H1 (cell line): ENCODE data around the gene KLHL41. TPM values are rescaled to one million over a fixed set of nuclear protein-coding genes. Genes with fewer than 3 reads are reported as not detected.

ENCODE experiments used
- CTCF ChIA-PET: fragments of 300-600 bp; sonication (Branson Sonifier 250); formaldehyde crosslinking; loops from one replicate; lab custom pipeline; 2021; ENCODE audit not compliant: partially characterized antibody; lab: Charles Lee
- POLR2A ChIA-PET: fragments of 300-600 bp; sonication (Branson Sonifier 250); formaldehyde crosslinking; loops from one replicate; lab custom pipeline; 2021; ENCODE audit warnings: inconsistent platforms; ENCODE audit not compliant: partially characterized antibody; lab: Charles Lee
- DNase-seq, 2 experiments: peaks; one replicate each; pipeline versions ENCODE4 v3.0.0 to v3.0.0-alpha.2; 2010 to 2022; ENCODE audit warnings: low spot score in 2 of 2, low read depth in 1 of 2, mixed read lengths in 1 of 2
- FAIRE-seq: peaks from 2 replicates; lab custom pipeline; 2011; peaks lifted over from hg19 to GRCh38; lab: Jason Lieb, UNC
- H2AFZ ChIP-seq: 2 replicates; pipeline ENCODE4 v1.8.1; 2012; ENCODE audit warnings: low read length, inconsistent platforms
- H2AK5ac ChIP-seq: 2 replicates; pipeline ENCODE4 v1.6.1; 2013; ENCODE audit warnings: low read depth, low read length
- H2BK120ac ChIP-seq: replicated peaks from 2 replicates; pipeline ENCODE3; 2013; ENCODE audit warnings: low read depth, low read length, inconsistent platforms
- H2BK12ac ChIP-seq: 2 replicates; pipeline ENCODE4 v1.6.1; 2013; ENCODE audit warnings: low read depth, low read length
- H2BK15ac ChIP-seq: 2 replicates; pipeline ENCODE4 v1.6.1; 2013; ENCODE audit warnings: low read length
- H2BK20ac ChIP-seq: 2 replicates; pipeline ENCODE4 v1.6.1; 2013; ENCODE audit warnings: low read length
- H2BK5ac ChIP-seq: 2 replicates; pipeline ENCODE4 v1.6.1; 2013; ENCODE audit warnings: low read depth, low read length
- H3K14ac ChIP-seq: 2 replicates; pipeline ENCODE4 v1.6.1; 2013; ENCODE audit warnings: inconsistent platforms; ENCODE audit not compliant: insufficient read length
- H3K18ac ChIP-seq: 2 replicates; pipeline ENCODE4 v1.6.1; 2013; ENCODE audit warnings: low read length; ENCODE audit errors: extremely low read depth
- H3K23ac ChIP-seq: 2 replicates; pipeline ENCODE4 v1.6.1; 2013; ENCODE audit warnings: inconsistent platforms; ENCODE audit not compliant: insufficient read length
- H3K23me2 ChIP-seq: 2 replicates; pipeline ENCODE4 v1.6.1; 2013; ENCODE audit warnings: low read depth, low read length
- H3K27ac ChIP-seq: 2 replicates; pipeline ENCODE4 v1.6.1; 2011; ENCODE audit warnings: low read depth, low read length, inconsistent platforms
- H3K27me3 ChIP-seq, 4 experiments: replicated peaks in 1 of 4; 1 replicate in 1 of 4; 2 replicates in 3 of 4; pipeline versions ENCODE4 v1.6.1 to v1.8.1; 2011 to 2013; ENCODE audit warnings: low read length in 3 of 4, mild to moderate bottlenecking in 3 of 4, inconsistent platforms in 2 of 4, mixed read lengths in 2 of 4, moderate library complexity in 1 of 4; ENCODE audit not compliant: control insufficient read depth in 3 of 4, insufficient read depth in 3 of 4; ENCODE audit errors: extremely low read depth in 1 of 4
- H3K36me3 ChIP-seq, 4 experiments: 2 replicates each; pipeline versions ENCODE4 v1.6.1 to v1.8.1; 2011 to 2013; ENCODE audit warnings: mild to moderate bottlenecking in 4 of 4, low read length in 3 of 4, moderate library complexity in 2 of 4, control low read depth in 1 of 4, inconsistent platforms in 1 of 4; ENCODE audit not compliant: insufficient read depth in 4 of 4, control insufficient read depth in 2 of 4
- H3K4ac ChIP-seq: replicated peaks from 2 replicates; pipeline ENCODE3; 2013; ENCODE audit warnings: low read length, low read depth, mixed read lengths, inconsistent platforms; ENCODE audit not compliant: insufficient read length
- H3K4me1 ChIP-seq, 4 experiments: replicated peaks in 1 of 4; 1 replicate in 1 of 4; 2 replicates in 3 of 4; pipeline versions ENCODE4 v1.6.1 to v1.8.1; 2011 to 2013; ENCODE audit warnings: low read length in 3 of 4, inconsistent platforms in 2 of 4, mixed read lengths in 1 of 4; ENCODE audit not compliant: insufficient read depth in 4 of 4, control insufficient read depth in 3 of 4
- H3K4me2 ChIP-seq, 2 experiments: 2 replicates each; pipeline versions ENCODE4 v1.6.1 to v1.8.1; 2011 to 2013; ENCODE audit warnings: low read depth in 2 of 2, low read length in 2 of 2, control low read depth in 1 of 2, inconsistent platforms in 1 of 2, mild to moderate bottlenecking in 1 of 2; ENCODE audit not compliant: insufficient read depth in 1 of 2
- H3K4me3 ChIP-seq, 4 experiments: fragments of 200-600, 300-600 bp in 1 of 4; sonication (generic), shearing (Covaris generic), sonication (Bioruptor Twin) in 1 of 4; 2 replicates each; pipeline versions ENCODE4 v1.5.1 to v1.8.1; 2011 to 2016; ENCODE audit warnings: low read length in 4 of 4, low read depth in 3 of 4, control low read depth in 2 of 4, inconsistent platforms in 2 of 4, mild to moderate bottlenecking in 2 of 4, mixed read lengths in 1 of 4, moderate library complexity in 1 of 4; ENCODE audit not compliant: insufficient read depth in 2 of 4; ENCODE audit errors: extremely low read depth in 1 of 4
- H3K56ac ChIP-seq: replicated peaks from 2 replicates; pipeline ENCODE3; 2013; ENCODE audit warnings: low read depth, mild to moderate bottlenecking, mixed read lengths, low read length, inconsistent platforms; ENCODE audit not compliant: insufficient read length
- H3K79me1 ChIP-seq: 2 replicates; pipeline ENCODE4 v1.6.1; 2013; ENCODE audit warnings: low read depth, low read length, control low read depth
- H3K79me2 ChIP-seq, 2 experiments: 2 replicates each; pipeline versions ENCODE4 v1.6.1 to v1.8.1; 2012 to 2013; ENCODE audit warnings: low read length in 2 of 2, mild to moderate bottlenecking in 2 of 2, inconsistent platforms in 1 of 2; ENCODE audit not compliant: insufficient read depth in 2 of 2, control insufficient read depth in 1 of 2
- H3K9ac ChIP-seq, 4 experiments: replicated peaks in 1 of 4; 1 replicate in 1 of 4; 2 replicates in 3 of 4; pipeline versions ENCODE4 v1.6.1 to v1.8.1; 2011 to 2013; ENCODE audit warnings: low read depth in 3 of 4, low read length in 3 of 4, control low read depth in 2 of 4, mild to moderate bottlenecking in 2 of 4, moderate library complexity in 2 of 4, inconsistent platforms in 1 of 4; ENCODE audit errors: extremely low read depth in 1 of 4
- H3K9me3 ChIP-seq, 2 experiments: 2 replicates each; pipeline versions ENCODE4 v1.6.1 to v1.8.1; 2012 to 2013; ENCODE audit warnings: mild to moderate bottlenecking in 2 of 2, moderate library complexity in 2 of 2, control low read depth in 1 of 2, inconsistent platforms in 1 of 2, low read depth in 1 of 2, low read length in 1 of 2, mixed read lengths in 1 of 2; ENCODE audit not compliant: insufficient read depth in 2 of 2
- H4K20me1 ChIP-seq, 2 experiments: replicated peaks in 1 of 2; 2 replicates each; pipeline versions ENCODE3 to v1.8.1; 2011 to 2013; ENCODE audit warnings: inconsistent platforms in 2 of 2, low read length in 2 of 2, mild to moderate bottlenecking in 1 of 2; ENCODE audit not compliant: insufficient read depth in 2 of 2, control insufficient read depth in 1 of 2
- H4K5ac ChIP-seq: 2 replicates; pipeline ENCODE4 v1.6.1; 2013; ENCODE audit warnings: low read length, low read depth, mixed read lengths, inconsistent platforms; ENCODE audit not compliant: insufficient read length
- H4K8ac ChIP-seq: 2 replicates; pipeline ENCODE4 v1.8.0; 2013; ENCODE audit warnings: mild to moderate bottlenecking, moderate library complexity, low read length, inconsistent platforms; ENCODE audit not compliant: insufficient read depth; ENCODE audit errors: extremely low read depth
- H4K91ac ChIP-seq: replicated peaks from 2 replicates; pipeline ENCODE3; 2013; ENCODE audit warnings: low read length, mixed read lengths, inconsistent platforms; ENCODE audit not compliant: insufficient read length
- RAD21 ChIP-seq, 2 experiments: IDR thresholded peaks in 1 of 2; conservative IDR thresholded peaks in 1 of 2; 2 replicates each; pipeline ENCODE4 v1.6.1; 2011; ENCODE audit warnings: low read depth in 2 of 2, low read length in 2 of 2, improper control_type of control experiment in 1 of 2, inconsistent platforms in 1 of 2, mild to moderate bottlenecking in 1 of 2, moderate library complexity in 1 of 2
- WGBS, 2 experiments: shearing (Covaris generic) in 1 of 2; methylation state at CpG; one replicate each; pipeline versions ENCODE4 v1.1.6 to v1.1.7; 2013 to 2015; ENCODE audit warnings: low lambda C conversion rate in 2 of 2, mixed read lengths in 2 of 2, inconsistent platforms in 1 of 2, low coverage in 1 of 2, missing lambda C conversion rate in 1 of 2; ENCODE audit not compliant: insufficient replicate concordance in 2 of 2, insufficient coverage in 1 of 2, insufficient read length in 1 of 2; ENCODE audit errors: extremely low coverage in 1 of 2, missing lambda C conversion rate in 1 of 2; 5-methylcytosine and 5-hydroxymethylcytosine counted together
- polyA plus RNA-seq, 7 experiments: library from polyadenylated mRNA; depleted of rRNA in 3 of 7; stranded (reverse) in 5 of 7; unstranded in 2 of 7; fragments of >200 nt in 5 of 7; fragments of 200-250 nt in 2 of 7; gene quantifications; 1 replicate in 5 of 7; 2 replicates in 1 of 7; 4 replicates in 1 of 7; pipeline versions ENCODE4 v1.2.1 to v1.2.3, GENCODE V29; 2011 to 2013; ENCODE audit warnings: missing spikeins in 2 of 7, mixed read lengths in 2 of 7
- total RNA-seq: library from RNA; stranded (reverse); fragmentation: NEBNext Ultra II Directional; extraction: Animal tissue kit (Norgen Biotek cat#: 25700); gene quantifications from 2 replicates; pipeline ENCODE4 v1.2.1, GENCODE V29; 2021
- TF ChIP-seq, protein P1 (sequence below): IDR thresholded peaks from 2 replicates; pipeline ENCODE4 v1.6.1; 2012; ENCODE audit warnings: inconsistent platforms

Gene KLHL41
- total and polyA plus RNA-seq, 2 of the 8 experiments (the other 6 are each of a cell fraction or from before 2014, with no cell fraction given): not detected

DNA sequence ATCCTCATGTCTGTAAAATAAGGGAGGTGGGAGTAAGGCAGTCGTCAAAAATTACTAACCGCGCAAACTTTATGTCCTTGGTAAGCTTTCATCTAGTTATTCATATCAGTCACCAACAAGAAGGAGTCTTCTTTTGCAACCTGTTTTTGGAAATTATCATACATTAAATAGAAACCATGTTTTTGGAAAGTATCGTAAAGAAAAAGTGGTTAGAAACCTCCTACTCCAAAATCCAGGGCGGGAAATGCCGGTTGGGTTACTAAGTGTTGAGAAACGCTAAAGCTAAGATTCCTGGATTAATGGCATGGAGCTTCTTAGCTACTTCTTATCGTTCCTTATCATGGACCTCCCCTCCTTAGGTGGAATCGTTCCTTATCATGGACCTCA, 29.4 kb upstream of the KLHL41 start:
- H3K27ac ChIP-seq: no peak overlapping the region
- H3K23ac ChIP-seq: no peak overlapping the region
- no peaks in the 10 kb centered on the region for H4K20me1 ChIP-seq
- 59% methylated on average over 9 of the region's 9 CpGs; no CpG with 5 or more reads in 1 of the 2 experiments for WGBS, 2 experiments
- peak overlapping the region; percentile 69 to 75 for H3K4me2 ChIP-seq
- H2AK5ac ChIP-seq: no peak overlapping the region
- H3K18ac ChIP-seq: no peak overlapping the region
- H3K4me1 ChIP-seq: no peaks in the 10 kb centered on the region; a peak in 2 of 7 replicates
- H4K91ac ChIP-seq: no peak overlapping the region
- no peak overlapping the region for H4K5ac ChIP-seq
- no peak overlapping the region for H2BK15ac ChIP-seq
- peaks cover 1% of the 10 kb centered on the region; the same call in 1 of the 2 replicates for H3K23me2 ChIP-seq
- 0 out of 2 replicates have a peak overlapping the region, but pooled peaks have one; percentile 76 for H2AFZ ChIP-seq
- ChIA-PET POLR2A (no interaction called here), CTCF (interaction anchor here (0.6 to 1.8 kb wide), 12 partner anchors 8 to 527 kb away, joined by 3 to 12 read pairs (median 4); no protein-coding TSS in a partner anchor)
- no peak overlapping the region for H2BK12ac ChIP-seq
- H3K79me2 ChIP-seq: no peaks in the 10 kb centered on the region
- H3K36me3 ChIP-seq: no peaks in the 10 kb centered on the region
- no peaks in the 10 kb centered on the region for H3K79me1 ChIP-seq
- H3K56ac ChIP-seq: no peak overlapping the region
- no peak for DNase-seq
- H3K14ac ChIP-seq: no peak overlapping the region
- no peak overlapping the region for H2BK5ac ChIP-seq
- no peak overlapping the region for H2BK20ac ChIP-seq
- no peak overlapping the region for H3K9ac ChIP-seq
- H3K4me3 ChIP-seq: peak overlapping the region; percentile 52 to 79 (median 64)
- no peak overlapping the region for H3K4ac ChIP-seq
- TF ChIP-seq RAD21 (IDR thresholded peaks at IDR 0.05 in 1 of 2, conservative IDR thresholded peaks at IDR 0.05 in 1 of 2; ENCODE audit: low read depth in 2 of 2, low read length in 2 of 2): no peak
- TF ChIP-seq, protein P1, sequence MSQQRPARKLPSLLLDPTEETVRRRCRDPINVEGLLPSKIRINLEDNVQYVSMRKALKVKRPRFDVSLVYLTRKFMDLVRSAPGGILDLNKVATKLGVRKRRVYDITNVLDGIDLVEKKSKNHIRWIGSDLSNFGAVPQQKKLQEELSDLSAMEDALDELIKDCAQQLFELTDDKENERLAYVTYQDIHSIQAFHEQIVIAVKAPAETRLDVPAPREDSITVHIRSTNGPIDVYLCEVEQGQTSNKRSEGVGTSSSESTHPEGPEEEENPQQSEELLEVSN: peak; percentile 23; the same call in 1 of the 2 replicates
- H3K27me3 ChIP-seq: peaks cover 16 to 29% (median 27%) of the 10 kb centered on the region in 4 experiments
- H3K9me3 ChIP-seq: no peaks in the 10 kb centered on the region
- no peak for FAIRE-seq
- H4K8ac ChIP-seq: no peak overlapping the region
- H2BK120ac ChIP-seq: no peak overlapping the region
